Measurements from ENCODE around the gene FER1L5. TPM values are rescaled to one million over a fixed set of nuclear protein-coding genes. Genes with fewer than 3 reads are reported as not detected.

FER1L5 gene
- total and polyA plus RNA-seq, 9 of the 15 experiments (the other 6 are each of a cell fraction or from before 2014, with no cell fraction given), result 0.01 TPM; not detected in 6

DNA sequence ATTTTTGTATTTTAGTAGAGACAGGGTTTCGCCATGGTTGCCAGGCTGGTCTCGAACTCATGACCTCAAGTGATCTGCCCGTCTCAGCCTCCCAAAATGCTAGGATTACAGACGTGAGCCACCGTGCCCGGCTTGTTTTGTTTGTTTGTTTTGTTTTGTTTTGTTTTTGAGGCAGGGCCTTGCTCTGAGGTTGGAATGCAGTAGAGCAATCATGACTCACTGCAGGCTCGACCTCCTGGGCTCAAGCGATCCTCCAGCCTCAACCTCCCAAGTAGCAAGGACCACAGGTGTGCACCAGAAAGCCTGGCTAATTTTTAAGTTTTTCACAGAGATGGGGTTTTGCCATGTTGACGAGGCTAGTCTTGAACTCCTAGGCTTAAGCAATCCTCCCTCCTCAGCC is 109.2 kb downstream of the FER1L5 start:
- no TSS peak for BruUV-seq (replicated peaks)
- H3K9me1 ChIP-seq (ENCODE audit: control insufficient read depth, insufficient read depth, low read length), result no peaks in the 10 kb centered on the region
- no peaks in the 10 kb centered on the region for H3K9me3 ChIP-seq (replicated peaks; ENCODE audit: control insufficient read depth, insufficient read depth, low read depth, low read length)
- no peak overlapping the region for H3K9ac ChIP-seq (ENCODE audit: insufficient read depth in 1 of 2, low read depth in 2 of 2, low read length in 2 of 2)
- DNase-seq (ENCODE audit: extremely low read depth in 1 of 4, low spot score in 3 of 4) (no peak), FAIRE-seq (no peak), ATAC-seq (no peak)
- 46% methylated on average over 9 of the region's 9 CpGs for whole genome bisulfite sequencing (ENCODE audit: insufficient coverage, low coverage, missing lambda C conversion rate)
- in situ Hi-C loops (cut with MboI) (no loop called here), intact Hi-C loops (cut with micrococcal nuclease) (no loop called here)
- 0 out of 5 replicates have a peak, but pooled peaks cover 0 to 4% of the 10 kb centered on the region in 2 experiments for H3K27me3 ChIP-seq (ENCODE audit: control insufficient read depth in 2 of 2, insufficient read depth in 2 of 2, low read length in 2 of 2)
- H3K4me2 ChIP-seq (ENCODE audit: insufficient read depth, low read length), result no peak overlapping the region
- no peaks in the 10 kb centered on the region for H3K36me3 ChIP-seq (ENCODE audit: control insufficient read depth, insufficient read depth, low read length)
- H4K20me1 ChIP-seq (replicated peaks; ENCODE audit: control insufficient read depth, insufficient read depth, low read length), result no peaks in the 10 kb centered on the region
- TF ChIP-seq SAP30 (IDR thresholded peaks at IDR 0.05; ENCODE audit: borderline replicate concordance, insufficient read depth, low read depth, low read length, poor library complexity, severe bottlenecking) (no peak), RUNX1 (IDR thresholded peaks at IDR 0.05; ENCODE audit: low read depth) (no peak), POLR2H (tag; IDR thresholded peaks at IDR 0.05; ENCODE audit: low read depth) (no peak), RBM14 (IDR thresholded peaks at IDR 0.05; ENCODE audit: borderline replicate concordance, insufficient read depth, low read depth, low read length) (no peak), RBM17 (IDR thresholded peaks at IDR 0.05; ENCODE audit: borderline replicate concordance, low read depth, low read length) (no peak), U2AF1 (optimal IDR thresholded peaks at IDR 0.05; ENCODE audit: low read depth, low read length) (no peak), ZNF551 (CRISPR knock-in tag; IDR thresholded peaks at IDR 0.05) (no peak), IRF2 (CRISPR knock-in tag; IDR thresholded peaks at IDR 0.05) (no peak)
- TF ChIP-seq, protein P1, sequence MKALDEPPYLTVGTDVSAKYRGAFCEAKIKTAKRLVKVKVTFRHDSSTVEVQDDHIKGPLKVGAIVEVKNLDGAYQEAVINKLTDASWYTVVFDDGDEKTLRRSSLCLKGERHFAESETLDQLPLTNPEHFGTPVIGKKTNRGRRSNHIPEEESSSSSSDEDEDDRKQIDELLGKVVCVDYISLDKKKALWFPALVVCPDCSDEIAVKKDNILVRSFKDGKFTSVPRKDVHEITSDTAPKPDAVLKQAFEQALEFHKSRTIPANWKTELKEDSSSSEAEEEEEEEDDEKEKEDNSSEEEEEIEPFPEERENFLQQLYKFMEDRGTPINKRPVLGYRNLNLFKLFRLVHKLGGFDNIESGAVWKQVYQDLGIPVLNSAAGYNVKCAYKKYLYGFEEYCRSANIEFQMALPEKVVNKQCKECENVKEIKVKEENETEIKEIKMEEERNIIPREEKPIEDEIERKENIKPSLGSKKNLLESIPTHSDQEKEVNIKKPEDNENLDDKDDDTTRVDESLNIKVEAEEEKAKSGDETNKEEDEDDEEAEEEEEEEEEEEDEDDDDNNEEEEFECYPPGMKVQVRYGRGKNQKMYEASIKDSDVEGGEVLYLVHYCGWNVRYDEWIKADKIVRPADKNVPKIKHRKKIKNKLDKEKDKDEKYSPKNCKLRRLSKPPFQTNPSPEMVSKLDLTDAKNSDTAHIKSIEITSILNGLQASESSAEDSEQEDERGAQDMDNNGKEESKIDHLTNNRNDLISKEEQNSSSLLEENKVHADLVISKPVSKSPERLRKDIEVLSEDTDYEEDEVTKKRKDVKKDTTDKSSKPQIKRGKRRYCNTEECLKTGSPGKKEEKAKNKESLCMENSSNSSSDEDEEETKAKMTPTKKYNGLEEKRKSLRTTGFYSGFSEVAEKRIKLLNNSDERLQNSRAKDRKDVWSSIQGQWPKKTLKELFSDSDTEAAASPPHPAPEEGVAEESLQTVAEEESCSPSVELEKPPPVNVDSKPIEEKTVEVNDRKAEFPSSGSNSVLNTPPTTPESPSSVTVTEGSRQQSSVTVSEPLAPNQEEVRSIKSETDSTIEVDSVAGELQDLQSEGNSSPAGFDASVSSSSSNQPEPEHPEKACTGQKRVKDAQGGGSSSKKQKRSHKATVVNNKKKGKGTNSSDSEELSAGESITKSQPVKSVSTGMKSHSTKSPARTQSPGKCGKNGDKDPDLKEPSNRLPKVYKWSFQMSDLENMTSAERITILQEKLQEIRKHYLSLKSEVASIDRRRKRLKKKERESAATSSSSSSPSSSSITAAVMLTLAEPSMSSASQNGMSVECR (CRISPR knock-in tag; IDR thresholded peaks at IDR 0.05), result no peak
- TF ChIP-seq, protein P2, sequence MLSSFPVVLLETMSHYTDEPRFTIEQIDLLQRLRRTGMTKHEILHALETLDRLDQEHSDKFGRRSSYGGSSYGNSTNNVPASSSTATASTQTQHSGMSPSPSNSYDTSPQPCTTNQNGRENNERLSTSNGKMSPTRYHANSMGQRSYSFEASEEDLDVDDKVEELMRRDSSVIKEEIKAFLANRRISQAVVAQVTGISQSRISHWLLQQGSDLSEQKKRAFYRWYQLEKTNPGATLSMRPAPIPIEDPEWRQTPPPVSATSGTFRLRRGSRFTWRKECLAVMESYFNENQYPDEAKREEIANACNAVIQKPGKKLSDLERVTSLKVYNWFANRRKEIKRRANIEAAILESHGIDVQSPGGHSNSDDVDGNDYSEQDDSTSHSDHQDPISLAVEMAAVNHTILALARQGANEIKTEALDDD (IDR thresholded peaks at IDR 0.05), result no peak
- no peak overlapping the region for H2AFZ ChIP-seq (ENCODE audit: low read depth, low read length)
- peaks cover 3 to 6% of the 10 kb centered on the region in 2 experiments; a peak in 3 of 5 replicates for H3K4me1 ChIP-seq (replicated peaks in 1 of 2; ENCODE audit: control insufficient read depth in 2 of 2, insufficient read depth in 2 of 2, low read length in 2 of 2)
- H3K4me3 ChIP-seq, result no peak overlapping the region
- CTCF ChIA-PET (ENCODE audit: low intra/inter-chr PET ratio), result no interaction called here
- POLR2A ChIA-PET, result no interaction called here
- no peaks in the 10 kb centered on the region for H3K79me2 ChIP-seq (ENCODE audit: control insufficient read depth, insufficient read depth, low read length)
- no peak overlapping the region for H3K27ac ChIP-seq (ENCODE audit: extremely low read depth, low read depth, low read length)
